ENCODE results near the gene ARMC6.

Gene ARMC6

DNA sequence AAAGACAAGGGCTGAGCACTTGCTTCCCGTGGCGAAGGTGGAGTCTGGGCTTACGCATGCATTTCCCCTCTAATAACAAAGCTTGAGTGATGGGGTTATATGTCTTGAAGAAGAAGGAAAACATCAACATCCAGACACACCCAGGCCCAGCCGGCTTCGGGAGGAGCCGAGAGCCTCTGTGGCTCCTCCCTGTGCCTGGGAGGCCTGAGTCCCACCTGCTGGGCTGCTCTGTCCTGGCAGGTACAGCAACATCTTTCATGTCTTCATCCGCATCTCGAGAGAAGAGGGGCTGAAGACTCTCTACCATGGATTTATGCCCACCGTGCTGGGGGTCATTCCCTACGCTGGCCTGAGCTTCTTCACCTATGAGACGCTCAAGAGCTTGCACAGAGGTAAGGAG is 74.3 kb downstream of the ARMC6 start:
- no peak for DNase-seq (ENCODE audit: low read depth)
